H7 (cell line): ENCODE results near the gene RNF151. TPM values are rescaled to one million over a fixed set of nuclear protein-coding genes. Genes with fewer than 3 reads are reported as not detected.
"Not testable (repeated sequence)": the region's sequence is repeated elsewhere in the genome, so short reads cannot be mapped to it uniquely, and the experiment has no call there.

Source experiments
- DNase-seq: peaks from one replicate; pipeline ENCODE4 v3.0.0; 2012
- H3K27me3 ChIP-seq: 2 replicates; pipeline ENCODE4 v1.6.0; 2011; ENCODE audit warnings: mild to moderate bottlenecking, low read length; ENCODE audit not compliant: control insufficient read depth, insufficient read depth
- H3K36me3 ChIP-seq: replicated peaks from 2 replicates; pipeline ENCODE4 v1.5.1; 2011; ENCODE audit warnings: low read length; ENCODE audit not compliant: control insufficient read depth, insufficient read depth
- H3K4me3 ChIP-seq: 2 replicates; pipeline ENCODE4 v1.5.1; 2011; ENCODE audit warnings: low read depth, mild to moderate bottlenecking, control low read depth, low read length, moderate library complexity; ENCODE audit not compliant: insufficient read depth
- total RNA-seq: library from RNA; depleted of rRNA; stranded (reverse); fragments of >200 nt; shearing (Covaris generic); gene quantifications from 2 replicates; pipeline ENCODE4 v1.2.3, GENCODE V29; 2014

Gene RNF151
- total RNA-seq, 1 experiment from 2014 or later: not detected

- Histone ChIP-seq H3K27me3 (peaks cover 8% of the 10 kb centered on the region), H3K4me3 (no peak overlapping the region), H3K36me3 (no peaks in the 10 kb centered on the region)
- DNase-seq: peak; percentile 71
These were observed 36.3 kb upstream of the RNF151 start for GRCh38 chr16:1930338-1930720.

DNA sequence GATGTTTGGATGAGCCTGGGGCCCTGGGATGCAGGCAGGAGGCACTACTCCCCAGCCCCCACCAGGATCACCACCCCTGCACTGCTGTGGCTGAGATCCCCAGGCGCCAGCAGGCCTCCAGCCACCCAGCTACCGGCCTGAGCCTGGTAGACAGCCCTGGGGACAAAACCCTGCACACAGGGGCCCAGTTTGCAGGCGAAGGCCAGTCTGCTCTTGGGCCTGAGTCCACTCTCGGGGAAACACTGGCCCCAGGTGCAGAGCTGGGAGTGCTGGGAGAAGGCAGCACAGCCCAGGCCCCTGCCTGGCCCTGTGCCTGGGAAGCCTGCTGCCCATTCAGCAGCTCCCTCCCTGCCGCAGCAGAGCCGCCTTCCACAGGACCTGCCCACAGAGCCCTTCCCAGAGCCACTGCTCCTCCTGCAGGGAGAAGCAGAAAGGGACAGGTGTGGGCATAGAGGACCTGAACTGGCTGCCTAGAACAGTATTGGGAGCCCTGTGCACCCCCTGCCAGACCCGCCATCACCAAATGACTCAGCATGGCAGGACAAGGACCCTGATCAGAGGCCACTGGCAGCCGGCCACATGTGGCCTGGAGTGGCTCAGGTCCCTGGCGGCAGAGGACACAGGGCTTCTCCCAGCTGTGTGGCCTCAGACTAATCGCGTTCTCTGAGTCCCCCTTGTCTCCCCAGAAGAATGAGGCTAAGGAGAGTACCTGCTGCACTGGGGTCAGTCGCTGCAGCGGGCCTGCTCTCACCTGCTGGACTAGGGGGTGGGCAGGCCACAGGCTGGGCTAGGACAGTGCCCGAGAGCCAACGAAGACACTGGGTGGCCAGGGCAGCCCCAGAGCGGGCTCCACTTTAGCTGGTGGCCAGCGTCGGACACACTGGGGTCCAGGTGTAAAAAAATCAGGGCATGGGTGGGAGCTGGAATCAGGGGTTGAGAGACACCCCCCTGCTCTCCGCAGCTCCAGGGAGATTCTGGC lies 34.3 kb upstream of the RNF151 start:
- peak; percentile 90 for DNase-seq
- H3K36me3 ChIP-seq: no peaks in the 10 kb centered on the region
- peaks cover 8% of the 10 kb centered on the region for H3K27me3 ChIP-seq
- H3K4me3 ChIP-seq: no peak overlapping the region

- Histone ChIP-seq H3K27me3 (peaks cover 8% of the 10 kb centered on the region), H3K4me3 (no peak overlapping the region), H3K36me3 (peaks cover under 1% of the 10 kb centered on the region; the same call in 1 of the 2 replicates)
- DNase-seq: peak; percentile 62
These were observed 33.5 kb upstream of the RNF151 start for GRCh38 chr16:1933097-1933661.

DNA sequence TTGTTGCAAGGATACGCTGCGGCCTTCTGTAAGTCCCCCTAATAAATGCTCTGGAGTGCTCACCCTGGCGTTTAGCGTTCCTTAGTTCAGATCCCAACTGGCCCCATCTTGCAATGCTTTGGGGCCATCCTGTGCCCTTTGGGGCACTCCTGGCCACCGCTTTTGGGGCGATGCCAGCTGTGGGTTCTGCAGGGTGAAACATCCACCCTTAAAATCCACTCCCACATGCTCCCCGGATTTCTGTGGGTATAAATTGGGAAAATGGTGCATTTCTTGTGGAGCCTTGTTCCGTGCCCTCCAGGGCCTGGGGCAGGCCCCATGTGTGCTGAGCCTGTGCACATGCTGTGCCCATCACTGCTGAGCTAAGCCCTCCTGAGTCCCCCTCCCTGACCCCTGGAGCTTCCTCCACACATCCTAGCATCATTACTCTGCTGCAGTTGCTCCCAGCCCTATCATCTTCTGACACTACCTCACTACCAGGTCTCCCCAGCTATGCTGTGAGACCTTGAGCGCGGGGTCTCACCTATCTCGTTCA lies 29.6 kb upstream of the RNF151 start:
- peaks cover 8% of the 10 kb centered on the region for H3K36me3 ChIP-seq
- no peaks in the 10 kb centered on the region for H3K27me3 ChIP-seq
- no peak overlapping the region for H3K4me3 ChIP-seq
- no peak for DNase-seq

DNA sequence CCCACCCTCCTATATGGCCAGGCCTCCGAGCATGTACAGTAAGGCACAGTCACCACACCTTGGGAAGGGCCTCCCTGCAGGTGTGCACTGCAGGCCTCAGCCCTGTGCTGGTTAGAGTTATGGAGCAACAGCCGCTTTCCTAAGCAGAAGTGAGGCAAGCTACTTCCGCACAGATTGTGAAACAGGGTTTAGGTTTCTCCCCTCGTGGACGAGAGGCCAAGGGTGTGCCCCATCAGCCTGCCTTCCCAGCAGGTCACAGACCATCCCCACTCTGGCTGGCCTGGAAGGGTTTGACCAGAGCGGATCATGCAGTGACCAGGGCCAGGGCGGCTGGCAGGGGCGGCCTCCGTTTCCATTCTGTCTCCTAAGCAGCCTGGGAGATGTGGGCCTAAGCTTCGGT lies 28.3 kb upstream of the RNF151 start:
- Histone ChIP-seq H3K27me3 (peaks cover 3% of the 10 kb centered on the region; the same call in 1 of the 2 replicates), H3K36me3 (peaks cover 8% of the 10 kb centered on the region), H3K4me3 (no peak overlapping the region)
- no peak for DNase-seq

DNA sequence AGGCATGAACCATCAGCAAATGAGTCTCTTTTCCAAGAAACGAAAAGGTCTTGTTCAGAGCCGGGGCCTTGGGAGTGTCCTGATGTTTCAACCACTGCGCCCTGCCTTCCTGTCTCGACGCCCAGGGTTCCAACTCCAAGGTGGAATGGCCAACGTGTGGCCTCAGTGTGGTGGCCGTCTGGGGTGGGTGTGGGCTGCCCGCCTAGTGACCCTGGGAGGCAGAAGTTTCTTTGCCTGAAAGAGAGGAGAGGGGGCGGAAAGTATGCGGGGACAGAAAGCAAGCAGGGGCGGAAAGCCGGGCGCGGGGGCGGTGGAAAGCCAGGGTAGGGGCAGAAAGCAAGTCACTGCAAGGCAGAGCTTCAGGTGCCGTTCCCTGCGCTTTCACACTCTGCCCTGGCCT lies 27.7 kb upstream of the RNF151 start:
- peaks cover 8% of the 10 kb centered on the region for H3K36me3 ChIP-seq
- H3K27me3 ChIP-seq: peaks cover 3% of the 10 kb centered on the region; the same call in 1 of the 2 replicates
- no peak for DNase-seq
- H3K4me3 ChIP-seq: no peak overlapping the region

DNA sequence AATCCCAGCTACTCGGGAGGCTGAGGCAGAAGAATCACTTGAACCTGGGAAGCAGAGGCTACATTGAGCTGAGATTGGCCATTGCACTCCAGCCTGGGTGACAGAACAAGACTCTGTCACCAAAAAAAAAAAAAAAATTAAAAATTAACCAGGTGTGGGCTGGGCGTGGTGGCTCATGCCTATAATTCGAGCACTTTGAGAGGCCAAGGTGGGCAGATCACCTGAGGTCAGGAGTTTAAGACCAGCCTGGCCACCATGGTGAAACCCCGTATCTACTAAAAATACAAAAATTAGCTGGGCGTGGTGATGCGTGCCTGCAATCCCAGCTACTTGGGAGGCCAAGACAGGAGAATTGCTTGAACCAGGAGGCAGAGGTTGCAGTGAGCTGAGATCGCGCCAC lies 26.8 kb upstream of the RNF151 start:
- H3K4me3 ChIP-seq, H3K36me3 ChIP-seq, H3K27me3 ChIP-seq, DNase-seq: not testable (repeated sequence)

DNA sequence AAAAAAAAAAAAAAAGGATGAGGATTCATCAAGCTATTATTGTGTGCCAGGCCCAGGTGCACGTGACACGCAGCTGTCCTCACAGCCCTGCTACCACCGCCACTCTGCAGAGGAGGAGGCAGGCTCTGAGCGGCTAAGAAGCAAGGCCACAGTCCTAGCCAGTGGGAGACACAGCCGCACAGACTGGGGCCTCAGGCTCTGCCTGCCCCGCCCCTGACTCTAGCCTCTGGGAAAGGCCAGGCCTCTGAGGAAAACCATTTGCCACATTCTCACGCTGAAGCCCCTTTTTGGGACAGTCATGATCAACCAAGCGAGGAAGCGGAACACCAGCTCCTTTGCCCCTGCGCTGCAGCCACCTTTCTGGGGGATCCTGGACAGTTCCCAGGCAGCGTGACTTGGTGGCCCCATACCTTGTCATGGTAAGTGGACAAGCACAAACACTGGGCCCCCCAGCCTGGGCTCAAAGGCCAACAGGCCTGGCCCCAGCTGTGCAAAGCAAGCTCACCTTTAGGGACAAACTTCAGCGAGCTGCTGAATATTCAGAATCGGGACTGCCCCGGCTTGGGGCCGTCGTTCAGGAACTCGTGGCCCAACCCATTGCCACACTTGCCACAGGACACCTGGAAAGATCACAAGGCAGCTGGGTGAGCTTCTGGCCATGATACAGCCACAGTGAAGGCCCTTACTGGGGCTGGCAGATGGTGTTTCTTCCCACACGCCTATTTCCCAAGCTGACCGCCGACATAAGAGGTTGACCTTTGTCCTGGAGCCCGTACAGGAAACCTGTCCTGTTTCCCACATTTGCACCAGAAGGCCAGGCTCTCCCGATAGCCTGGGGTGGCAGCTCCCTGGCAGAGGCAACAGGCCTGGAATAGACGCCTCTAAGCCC lies 26.1 kb upstream of the RNF151 start:
- H3K4me3 ChIP-seq: no peak overlapping the region
- DNase-seq: no peak
- peaks cover 3% of the 10 kb centered on the region; the same call in 1 of the 2 replicates for H3K27me3 ChIP-seq

GRCh38 chr16:1941162-1942046 lies 25.3 kb upstream of the RNF151 start:
- H3K4me3 ChIP-seq: no peak overlapping the region
- peaks cover 3% of the 10 kb centered on the region; the same call in 1 of the 2 replicates for H3K27me3 ChIP-seq
- peaks cover 8% of the 10 kb centered on the region for H3K36me3 ChIP-seq
- DNase-seq: peak; percentile 79

More for the DNA sequence above, 26.1 kb upstream of the RNF151 start:
- H3K36me3 ChIP-seq: peaks cover 8% of the 10 kb centered on the region

DNA sequence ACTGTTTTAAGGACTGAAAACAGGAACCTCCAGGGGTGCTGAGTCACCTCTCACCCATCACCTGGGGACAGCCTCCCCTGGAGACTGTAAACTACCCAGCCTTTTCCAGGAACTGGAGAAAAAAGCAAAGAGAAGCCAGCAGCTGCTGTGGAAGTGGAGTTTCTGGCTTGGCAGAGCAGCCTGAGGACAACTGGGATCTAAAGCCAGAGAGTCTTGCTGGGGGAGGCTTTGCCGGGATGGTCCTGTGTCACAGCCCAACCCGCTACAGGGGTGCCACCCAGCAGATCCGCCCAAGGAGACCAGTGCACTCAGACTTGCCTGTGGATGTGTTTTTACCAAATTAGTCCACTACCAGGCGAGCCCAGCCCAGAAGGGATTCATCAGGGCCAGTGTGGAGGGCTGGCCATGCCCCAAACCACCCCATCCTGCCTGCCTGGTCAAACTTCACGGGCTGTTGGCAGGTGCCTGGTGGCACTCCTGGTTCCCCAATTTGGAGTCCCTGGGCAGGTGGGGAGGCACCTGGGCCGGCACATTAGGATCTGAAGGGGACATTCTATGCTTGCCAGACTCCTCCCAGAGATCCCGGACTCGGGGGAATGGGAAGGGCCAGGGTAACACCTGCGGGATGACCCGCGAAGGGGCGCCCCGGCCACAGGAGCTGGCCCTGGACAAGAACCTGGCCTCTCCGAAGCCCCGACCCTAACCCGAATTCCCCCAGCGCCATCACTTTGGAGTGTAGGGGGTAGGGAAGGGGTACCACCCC lies 24.4 kb upstream of the RNF151 start:
- Histone ChIP-seq H3K36me3 (peaks cover 8% of the 10 kb centered on the region), H3K27me3 (peaks cover 3% of the 10 kb centered on the region; the same call in 1 of the 2 replicates), H3K4me3 (peak overlapping the region; percentile 76)
- peak; percentile 73 for DNase-seq

- H3K27me3 ChIP-seq: peaks cover 3% of the 10 kb centered on the region; the same call in 1 of the 2 replicates
- H3K36me3 ChIP-seq: peaks cover 8% of the 10 kb centered on the region
- H3K4me3 ChIP-seq: peak within 1 kb of the TSS; percentile 76
- DNase-seq: peak; percentile 100
These were observed 23.6 kb upstream of the RNF151 start, which contains the start of gene MSRB1 for GRCh38 chr16:1942810-1943726. TSS of gene MSRB1 (minus strand) at chr16:1943199. CDS start at chr16:1943156, 43 bp downstream.
